ELF-1 (cell line): ENCODE results near the gene MUSTN1.

ENCODE experiments used
- DNase-seq: peaks from one replicate; pipeline ENCODE4 v3.0.0-alpha.2; 2016; ENCODE audit warnings: low read depth, low spot score

MUSTN1 gene

DNA sequence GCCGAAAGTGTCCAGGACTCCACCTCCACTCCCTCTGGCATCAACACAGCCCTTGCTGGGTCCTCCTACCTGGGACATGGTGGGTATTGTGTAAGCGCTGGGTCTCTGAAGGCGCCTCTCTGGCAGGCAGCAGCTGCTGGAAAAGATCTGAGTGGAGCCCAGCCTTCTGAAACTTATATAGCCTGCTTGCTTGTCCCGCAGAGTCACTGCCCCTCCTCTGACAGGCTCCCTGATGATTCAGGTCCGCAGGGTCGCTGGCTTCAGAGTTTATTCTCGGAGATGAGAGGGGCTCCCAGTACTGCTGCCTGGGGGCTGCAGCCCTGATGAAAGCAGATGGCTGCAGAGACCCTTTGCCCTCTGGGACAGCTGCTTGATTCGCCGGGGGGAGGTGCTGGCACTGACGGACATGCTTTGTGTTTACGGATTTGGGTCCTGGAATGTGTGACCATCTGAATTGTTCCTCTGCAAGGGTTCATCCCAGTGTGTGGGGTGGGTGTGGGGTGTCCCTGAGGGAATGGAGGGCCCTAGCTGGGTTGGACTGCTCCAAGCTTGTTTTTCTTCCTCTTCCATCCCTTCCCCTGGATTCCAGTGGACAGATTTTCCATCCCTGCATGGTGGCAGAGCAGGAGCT, at the start of gene MUSTN1:
MUSTN1 (minus strand) TSS at position 149 of the 631 bp plus-strand sequence; CDS start at position 78, 71 bp downstream.
- peak; percentile 92 for DNase-seq

DNA sequence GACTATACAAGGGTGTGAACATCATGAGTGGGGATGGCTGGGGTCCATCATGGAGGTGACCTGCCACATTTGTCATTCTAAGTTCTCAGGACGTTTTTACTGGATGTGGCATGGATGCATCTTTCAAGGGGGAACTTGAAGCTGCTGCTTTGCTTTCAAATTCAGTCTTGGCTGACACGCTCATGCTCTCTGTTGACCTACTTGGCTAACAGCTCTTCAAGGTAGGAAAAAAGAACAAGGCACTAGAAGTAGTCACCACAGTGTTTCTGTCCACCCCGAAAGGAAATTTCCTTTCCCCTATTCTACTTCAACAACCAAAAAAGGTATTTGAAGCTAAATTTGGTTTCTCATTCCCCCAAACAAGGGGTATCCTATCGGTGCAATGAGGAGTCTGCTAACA, 47.6 kb upstream of the MUSTN1 start:
- DNase-seq = no peak

DNA sequence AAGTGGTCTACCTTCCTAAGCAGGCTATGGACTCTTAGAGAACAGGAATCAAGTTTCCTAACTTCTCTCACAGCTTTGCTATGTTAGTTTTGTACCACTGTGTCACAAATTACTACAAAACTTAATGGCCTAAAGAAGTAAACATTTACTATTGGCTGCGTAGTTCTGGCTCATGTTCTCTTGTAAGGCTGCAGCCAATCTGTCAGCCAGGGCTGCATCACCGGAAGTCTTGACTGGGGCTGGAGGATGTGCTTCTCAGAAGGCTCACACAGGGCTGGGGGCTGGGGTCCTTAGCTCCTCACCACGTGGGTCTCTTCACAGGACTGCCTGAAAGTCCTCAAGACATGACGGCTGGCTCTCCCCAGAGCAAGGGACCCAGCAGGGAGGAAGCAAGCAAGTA, 47.1 kb upstream of the MUSTN1 start:
- no peak for DNase-seq

DNA sequence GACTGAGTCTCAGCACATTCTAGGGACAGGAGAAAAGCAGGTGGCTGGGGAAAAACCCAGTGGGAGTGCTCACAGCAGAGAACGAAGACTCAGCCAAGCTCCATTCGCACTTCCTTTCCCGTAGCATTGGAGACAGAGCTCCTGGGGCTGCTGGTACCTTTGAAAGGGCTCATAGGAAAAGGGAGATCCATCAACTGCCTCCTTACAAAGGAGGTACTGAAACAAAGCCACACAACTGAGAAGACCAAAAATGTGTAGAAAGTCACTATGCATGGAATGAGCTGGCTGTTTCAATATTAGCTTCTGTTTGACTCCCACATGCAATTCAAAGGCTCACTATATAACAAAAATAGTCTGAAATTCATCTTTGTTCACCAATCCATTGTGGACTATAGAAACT, 45.7 kb upstream of the MUSTN1 start:
- DNase-seq = no peak

DNA sequence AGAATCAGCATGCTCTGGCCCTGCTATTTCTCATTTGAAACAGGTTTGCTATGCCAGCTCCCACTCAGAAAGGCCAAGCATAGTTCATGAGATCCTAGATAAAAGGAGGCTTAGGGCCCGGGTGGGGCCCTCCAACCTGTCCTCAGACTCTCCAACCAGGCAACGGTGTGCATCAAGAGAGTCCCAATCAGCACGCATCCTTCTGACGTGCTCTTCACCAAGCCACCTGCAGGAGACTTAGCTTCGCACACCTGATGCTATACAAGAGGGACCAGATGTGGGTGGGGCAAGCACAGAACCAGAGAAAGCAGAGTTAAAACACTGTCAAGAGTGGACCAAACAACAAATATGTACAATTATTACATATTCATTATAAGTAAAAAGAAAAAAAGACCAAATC, 45.2 kb upstream of the MUSTN1 start:
- DNase-seq = no peak

DNA sequence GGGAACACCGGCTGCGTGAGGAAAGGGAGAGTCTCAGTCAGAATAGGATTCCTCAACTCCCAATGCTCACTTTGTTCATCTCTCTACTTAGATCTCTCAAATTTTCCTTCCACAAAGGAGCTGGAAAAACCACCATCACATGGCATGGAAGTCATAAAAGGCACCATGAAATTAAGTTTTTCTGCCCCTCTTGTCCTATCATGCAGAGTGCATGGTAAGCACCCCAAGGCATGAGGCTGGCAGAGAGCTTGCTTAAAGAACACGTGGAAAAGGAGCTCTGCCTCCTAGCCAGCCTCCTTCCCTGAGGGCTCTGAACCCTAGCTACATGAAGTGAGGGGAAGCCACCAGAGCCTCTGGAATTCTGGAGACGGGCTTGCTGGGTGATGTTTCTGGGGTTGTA, 44.8 kb upstream of the MUSTN1 start:
- no peak for DNase-seq

DNA sequence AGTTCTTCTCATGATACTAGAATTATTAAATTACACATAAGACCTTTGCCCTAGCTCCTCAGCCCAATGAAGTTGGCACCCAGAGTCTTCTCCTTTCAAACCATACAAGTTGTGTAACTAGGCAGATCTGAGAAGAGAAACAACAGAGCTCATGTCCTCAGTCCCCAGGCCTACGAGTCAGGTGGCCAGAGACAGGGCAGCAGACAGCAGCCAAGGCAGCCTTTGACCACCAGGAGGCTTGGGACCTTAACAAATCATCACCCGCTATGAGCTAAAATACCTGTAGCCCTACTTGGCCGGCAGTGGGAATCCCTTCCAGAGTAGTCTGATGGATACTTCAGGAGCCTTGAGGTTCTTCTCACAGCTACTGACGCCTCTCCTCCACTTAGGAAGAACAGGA, 44.3 kb upstream of the MUSTN1 start:
- DNase-seq = peak; percentile 30

DNA sequence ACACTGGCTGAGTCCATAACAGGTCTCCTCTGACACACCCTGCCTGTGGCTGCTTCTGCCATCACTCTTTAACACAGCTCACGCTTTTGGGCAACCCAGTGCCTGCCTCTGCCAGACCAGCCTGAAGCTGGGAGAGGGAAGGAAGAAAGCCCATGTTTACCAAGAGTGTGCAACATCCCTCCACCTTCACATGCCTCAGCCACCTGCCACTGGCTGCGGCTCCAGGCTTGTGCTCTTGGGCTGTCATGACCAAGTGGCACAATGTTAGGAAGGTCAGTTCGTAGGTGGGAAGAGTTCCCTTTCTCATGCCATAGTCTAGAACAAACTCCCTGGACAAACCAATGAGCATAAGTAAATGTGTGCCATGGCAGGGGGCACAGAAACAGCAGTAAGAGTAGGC, 42.3 kb upstream of the MUSTN1 start:
- DNase-seq = no peak

DNA sequence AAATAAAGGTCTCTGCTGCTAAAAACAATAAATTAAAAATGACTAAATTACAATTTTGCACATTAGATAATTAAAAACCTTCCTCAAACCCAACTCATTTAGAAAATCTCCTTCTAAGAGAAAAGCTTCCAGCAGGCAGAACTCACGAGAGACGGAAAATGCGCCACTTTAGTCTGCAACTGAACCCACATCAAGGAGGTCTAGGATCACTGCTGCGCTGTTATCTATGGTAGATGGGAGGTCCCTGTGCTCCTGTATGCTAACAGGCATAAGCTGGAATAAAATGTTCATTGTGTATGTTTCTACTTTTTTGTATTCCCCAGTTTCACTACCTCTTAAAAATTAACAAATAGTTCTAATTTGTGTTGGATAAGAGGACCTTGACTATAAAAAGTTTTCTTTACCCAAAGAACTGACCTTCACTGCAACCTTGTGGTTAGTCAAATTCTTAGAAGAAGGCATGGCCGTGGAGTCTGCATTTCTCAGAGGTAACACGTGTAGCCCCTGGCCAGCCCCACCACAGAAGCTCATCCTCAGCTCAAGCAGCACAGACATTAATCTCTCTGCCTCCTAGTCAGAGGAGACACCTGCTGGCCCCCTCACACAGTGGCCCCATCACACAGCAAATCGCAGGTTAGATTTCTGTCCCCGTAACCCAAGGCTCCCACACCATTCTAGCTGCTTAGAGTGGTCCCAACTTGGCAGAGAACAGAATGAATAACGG, 40.2 kb upstream of the MUSTN1 start:
- no peak for DNase-seq

DNA sequence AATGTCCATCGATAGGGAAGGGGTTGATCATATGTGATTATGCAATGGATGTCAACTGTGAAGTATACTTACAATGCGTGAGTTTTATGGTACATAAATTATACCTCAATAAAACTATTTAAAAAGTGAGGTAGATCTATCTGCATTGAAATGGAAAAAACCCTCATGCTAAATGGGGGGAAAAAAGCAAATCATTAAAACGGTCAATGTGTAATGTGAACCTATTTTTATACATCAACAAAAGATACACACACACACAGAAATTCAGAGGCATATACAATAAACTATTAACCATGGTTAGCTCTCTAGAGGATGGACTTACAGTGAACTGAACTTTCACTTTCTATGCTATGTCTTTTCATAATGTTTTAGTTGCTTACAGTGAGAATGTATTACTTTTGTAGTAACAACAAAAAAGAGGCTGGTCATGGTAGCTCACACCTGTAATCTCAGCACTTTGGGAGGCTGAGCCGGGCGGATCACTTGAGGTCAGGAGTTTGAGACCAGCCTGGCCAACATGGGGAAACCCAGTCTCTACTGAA, 39.4 kb upstream of the MUSTN1 start:
- no peak for DNase-seq

DNA sequence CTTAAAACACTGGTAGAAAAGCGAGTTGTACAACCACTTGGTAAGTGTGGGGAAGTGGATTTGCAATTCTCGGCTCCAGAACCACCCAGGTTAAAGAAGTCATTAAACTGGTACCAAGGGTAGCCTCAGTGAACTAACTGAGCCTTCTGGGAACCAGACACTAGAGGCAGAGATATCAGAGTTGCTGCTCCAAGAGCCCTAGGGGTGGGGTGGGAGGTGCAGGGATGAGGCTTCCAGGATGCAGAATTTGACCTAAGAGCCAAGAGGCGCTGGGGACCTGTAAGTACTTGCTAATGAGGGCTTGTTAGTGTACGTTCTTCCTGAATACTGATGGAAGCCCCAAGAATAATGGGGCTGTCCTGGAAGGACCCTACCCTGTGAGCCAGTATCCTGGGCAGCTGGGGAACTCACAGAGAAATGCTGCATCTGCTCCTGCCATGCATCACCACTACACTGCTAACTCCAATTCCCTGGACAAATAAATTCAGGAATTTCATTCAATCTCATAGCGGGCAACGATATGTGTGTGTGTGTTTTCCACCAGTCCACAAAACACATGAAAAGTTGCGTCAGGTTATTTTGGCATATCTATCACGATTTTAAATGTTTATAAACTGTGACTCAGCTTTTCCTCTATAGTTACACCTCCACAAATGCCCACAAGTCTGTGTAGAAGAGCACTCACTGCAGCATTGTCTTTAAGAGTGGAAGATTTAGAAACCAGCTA, 38.8 kb upstream of the MUSTN1 start:
- no peak for DNase-seq

DNA sequence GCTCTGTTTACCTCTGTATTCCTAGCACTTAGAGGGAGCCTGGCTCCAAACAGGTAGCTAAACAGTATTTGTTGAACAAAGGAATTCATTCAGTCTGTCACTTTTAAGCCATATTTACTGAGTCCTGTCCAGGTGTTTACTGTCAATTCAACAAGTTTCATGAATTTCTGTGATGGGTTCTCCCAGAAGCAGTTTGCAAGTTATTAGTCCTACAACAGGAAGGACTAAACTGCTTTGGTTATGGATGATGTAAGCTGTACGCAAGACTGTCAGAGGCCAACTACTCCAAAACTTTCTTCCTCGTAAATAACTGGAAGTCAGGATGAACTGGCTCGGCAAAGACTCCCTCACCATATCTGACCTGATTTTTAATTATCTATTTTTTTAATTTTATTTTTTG, 37.4 kb upstream of the MUSTN1 start:
- no peak for DNase-seq

DNA sequence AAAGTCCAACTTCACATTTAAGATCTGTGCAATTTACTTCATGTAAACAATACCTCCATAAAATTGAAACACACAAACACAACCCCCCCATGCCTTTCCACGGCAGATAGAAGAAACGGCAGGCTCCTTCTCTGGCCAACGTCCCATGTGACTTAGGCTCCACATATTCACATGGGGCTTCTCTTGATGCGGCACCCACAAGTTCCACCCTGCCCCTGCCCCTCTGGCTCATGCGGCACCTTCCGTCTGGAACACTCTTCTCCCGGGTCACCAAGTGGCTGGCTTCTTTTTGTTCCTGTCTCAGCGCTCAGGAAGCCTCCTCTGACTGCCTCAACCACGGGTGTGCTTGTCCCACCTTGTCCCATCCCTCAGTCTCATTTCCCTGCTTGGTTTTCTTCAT, 36.9 kb upstream of the MUSTN1 start:
- no peak for DNase-seq

DNA sequence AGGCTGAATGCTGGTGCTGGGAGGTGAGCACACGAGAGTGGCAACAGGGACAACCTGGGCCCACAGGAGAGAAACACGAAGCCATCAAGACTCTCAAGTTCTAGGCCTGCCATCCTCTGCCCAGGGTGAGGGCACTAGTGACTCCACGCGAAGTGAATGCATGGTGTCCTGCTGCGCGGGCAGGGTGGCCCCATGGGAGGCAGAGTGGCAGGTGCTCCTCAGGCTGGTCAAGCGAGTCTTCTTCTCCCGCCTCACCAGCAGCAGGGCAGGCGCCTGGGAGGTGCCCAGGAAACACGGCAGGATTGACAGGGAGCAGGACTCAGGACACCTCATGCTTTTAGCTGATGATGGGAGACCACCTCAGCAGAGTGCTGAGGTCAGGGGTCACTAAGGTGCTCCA, 35.7 kb upstream of the MUSTN1 start:
- no peak for DNase-seq

DNA sequence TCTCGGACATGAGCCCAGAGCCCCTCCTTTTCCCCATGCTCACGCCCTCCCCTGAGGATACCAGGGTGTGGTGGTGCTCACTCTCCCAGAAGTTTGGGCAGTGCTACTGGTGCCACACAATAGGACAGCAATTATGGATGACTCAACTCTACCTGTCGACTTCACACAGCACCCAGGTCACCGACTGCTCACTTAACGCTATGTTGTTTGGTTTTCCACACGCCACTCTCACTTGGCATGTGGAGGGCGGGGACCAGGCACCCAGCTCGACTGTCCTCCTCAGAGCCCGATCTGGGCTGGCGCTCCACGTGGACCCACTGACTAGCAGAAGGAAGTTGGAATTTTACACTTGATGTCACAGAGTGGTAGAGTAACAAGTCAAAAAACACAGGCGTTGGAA, 31.6 kb upstream of the MUSTN1 start:
- DNase-seq = no peak

DNA sequence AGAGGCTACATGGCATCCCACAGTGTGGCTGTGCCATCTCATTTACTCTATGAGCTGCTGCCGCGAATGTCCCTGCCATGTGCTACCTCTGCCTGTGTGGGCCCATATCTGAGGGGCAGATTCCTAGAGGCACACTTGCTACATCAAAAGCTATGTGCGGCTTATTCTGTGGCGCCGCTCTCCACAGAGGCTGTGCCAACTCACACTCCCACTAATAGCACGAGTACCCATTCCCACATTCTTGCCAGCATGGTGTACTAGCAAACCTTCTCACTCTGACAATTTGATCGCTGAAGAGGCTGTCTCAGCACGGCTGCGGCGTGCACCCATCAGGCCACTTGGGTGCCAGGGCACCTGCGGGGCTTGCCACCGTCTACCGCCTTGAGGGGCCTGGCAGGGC, 31.2 kb upstream of the MUSTN1 start:
- DNase-seq = no peak

DNA sequence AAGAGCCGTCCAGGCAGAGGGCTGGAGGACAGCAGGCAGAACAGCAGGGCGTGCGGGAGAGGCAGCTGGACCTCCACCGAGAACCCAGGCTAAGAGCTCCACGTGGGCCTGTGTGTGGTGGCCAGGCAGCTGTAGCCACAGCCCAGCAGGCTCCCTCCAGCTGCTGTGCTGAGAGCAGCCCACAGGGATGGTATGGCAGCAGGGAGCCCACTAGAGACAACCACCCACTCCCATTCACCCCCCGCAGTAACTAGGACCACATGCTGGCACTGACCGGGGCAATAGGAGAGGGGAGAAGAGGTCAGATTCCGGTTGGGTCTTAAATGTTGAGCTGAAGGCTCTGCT, 25.6 kb upstream of the MUSTN1 start:
- no peak for DNase-seq

DNA sequence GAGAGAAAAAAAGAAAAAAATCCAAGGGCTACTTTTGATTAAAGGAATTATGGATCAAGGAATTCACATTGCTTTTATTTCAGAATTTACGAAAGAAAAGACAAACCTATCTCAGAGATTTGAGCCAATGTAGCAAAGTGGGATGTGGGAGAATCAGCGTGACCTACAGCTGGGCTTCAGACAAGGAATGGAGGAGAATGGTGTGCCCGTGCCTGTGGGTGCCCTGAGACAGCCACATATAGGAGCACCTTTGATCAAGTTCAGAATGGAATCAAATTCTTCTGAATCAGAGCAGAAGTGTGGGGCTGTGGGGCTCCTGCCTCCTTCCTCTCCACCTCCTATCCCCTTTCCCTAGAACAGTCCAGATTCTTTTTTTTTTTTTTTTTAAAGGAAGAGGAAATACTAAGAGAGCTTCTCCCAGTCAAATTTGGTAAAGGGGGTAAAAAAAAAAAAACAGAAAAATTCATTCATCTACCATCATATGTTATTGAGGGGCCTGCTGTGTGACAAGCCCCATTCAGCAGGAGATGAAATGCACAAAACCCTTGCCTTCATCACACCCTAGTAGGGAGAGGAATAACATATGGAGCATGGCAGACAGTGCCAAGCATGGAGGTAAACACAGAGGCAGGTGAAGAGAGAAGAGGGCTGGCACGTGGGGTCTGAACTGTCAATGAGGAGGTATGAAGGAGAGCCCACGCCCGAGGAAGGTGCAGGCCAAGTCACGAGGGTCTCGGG, 25.0 kb upstream of the MUSTN1 start:
- DNase-seq = no peak

DNA sequence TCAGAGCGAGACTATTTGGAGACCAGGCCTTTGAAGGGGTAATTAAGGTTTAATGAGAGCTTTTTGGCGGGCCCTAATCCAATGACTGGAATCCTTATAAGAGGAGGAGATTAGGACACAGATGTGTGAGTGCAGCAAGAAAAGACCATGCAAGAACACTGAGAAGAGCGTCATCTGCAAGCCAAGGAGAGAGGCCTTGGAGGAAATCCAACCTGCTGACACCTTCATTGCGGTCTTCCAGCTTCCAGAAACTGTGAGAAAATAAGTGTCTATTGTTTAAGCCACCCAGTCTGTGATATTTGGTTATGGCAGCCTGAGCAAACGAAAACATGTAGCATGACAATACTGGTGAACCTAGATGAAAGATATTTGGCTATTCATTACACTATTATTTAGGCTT, 23.0 kb upstream of the MUSTN1 start:
- no peak for DNase-seq

DNA sequence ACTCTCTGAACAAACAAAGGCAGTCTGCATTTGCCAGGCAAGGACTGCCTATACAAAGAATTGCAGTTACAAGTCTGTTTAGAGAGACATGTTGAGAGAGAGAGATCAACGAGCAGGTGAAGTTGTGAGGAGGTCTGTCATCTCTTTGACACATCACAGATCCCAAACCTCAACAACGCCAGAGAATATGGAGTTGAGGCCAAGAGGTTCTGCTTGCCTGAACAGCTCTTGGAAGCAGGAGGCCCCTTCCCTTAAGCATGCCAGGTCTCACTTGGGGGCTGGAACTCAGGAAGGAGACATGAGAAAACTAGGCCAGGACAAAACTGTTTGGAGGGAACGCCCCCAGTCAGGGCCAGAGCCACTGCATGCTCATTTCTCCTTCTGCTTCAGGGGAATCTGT, 22.3 kb upstream of the MUSTN1 start:
- DNase-seq = no peak

DNA sequence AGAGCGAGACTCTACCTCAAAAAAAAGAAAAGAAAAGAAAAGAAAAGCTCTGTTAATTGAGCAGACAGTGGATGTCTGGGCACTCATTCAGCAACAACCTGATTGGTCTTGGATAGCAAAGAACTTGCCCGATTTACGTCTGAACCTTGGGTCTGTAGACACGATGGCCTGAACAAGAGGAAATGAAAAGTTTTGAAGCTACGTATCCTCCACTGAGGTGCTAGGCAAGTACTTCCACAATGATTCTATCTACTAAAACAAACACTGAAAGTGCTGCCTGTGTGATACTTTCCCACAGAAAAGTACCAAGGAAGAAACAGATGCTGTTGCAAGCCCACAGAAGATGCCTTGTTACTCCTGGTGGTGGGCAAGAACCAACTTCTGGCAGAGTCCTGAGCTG, 21.8 kb upstream of the MUSTN1 start:
- no peak for DNase-seq

DNA sequence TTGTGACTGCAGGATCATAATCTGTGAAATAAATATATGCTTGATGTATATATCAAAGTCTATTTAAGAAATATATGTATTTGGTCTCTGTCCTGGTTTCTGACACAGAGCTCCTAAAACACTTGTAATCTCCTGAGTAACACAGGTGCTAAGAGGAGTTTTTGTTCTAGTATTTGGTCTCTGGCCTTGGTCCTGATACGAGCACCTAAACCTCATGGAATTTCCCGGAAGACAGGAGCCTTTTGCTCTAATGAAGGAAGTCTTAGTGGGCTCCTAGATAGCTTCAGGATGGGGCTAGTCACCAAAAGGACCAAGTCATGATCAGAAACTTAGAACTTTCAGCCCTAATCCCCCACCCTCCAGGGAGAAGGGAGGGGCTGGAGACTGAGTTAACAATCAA, 19.2 kb upstream of the MUSTN1 start:
- DNase-seq = no peak
